Psoas muscle (tissue), 8 donors: ENCODE measurements around the gene FHIP1B. TPM values are rescaled to one million over a fixed set of nuclear protein-coding genes. Genes with fewer than 3 reads are reported as not detected.

Experiments
- ATAC-seq, 4 donors: fragments of 200-7000 bp; cut with Tn5 transposase; one replicate each; pipeline ENCODE4 v1.9.1; 2020; ENCODE audit warnings: moderate library complexity in 3 of 4, mild to moderate bottlenecking in 2 of 4
- DNase-seq, 2 donors: peaks; one replicate each; pipeline ENCODE4 v3.0.0-alpha.2; 2020
- H3K27ac ChIP-seq: fragments of 200-600 bp; one replicate; pipeline ENCODE4 v1.8.0; 2022
- H3K27me3 ChIP-seq, 3 donors: fragments of 200-600 bp in 1 of 3; one replicate each; pipeline versions ENCODE4 v1.6.1 to v1.8.0; 2013 to 2022; ENCODE audit warnings: low read length in 2 of 3, mild to moderate bottlenecking in 2 of 3, moderate library complexity in 1 of 3; ENCODE audit not compliant: insufficient read depth in 3 of 3
- H3K36me3 ChIP-seq, 2 donors: fragments of 200-600 bp in 1 of 2; one replicate each; pipeline versions ENCODE4 v1.6.1 to v1.8.0; 2013 to 2022; ENCODE audit warnings: low read depth in 1 of 2, mild to moderate bottlenecking in 1 of 2, moderate library complexity in 1 of 2; ENCODE audit not compliant: insufficient read depth in 1 of 2
- H3K4me1 ChIP-seq: fragments of 200-600 bp; one replicate; pipeline ENCODE4 v1.8.0; 2022
- H3K4me3 ChIP-seq: fragments of 200-600 bp; one replicate; pipeline ENCODE4 v1.8.0; 2022; ENCODE audit warnings: mild to moderate bottlenecking
- H3K9me3 ChIP-seq: fragments of 200-600 bp; one replicate; pipeline ENCODE4 v1.8.0; 2022
- CTCF ChIP-seq: fragments of 200-600 bp; IDR thresholded peaks from one replicate; pipeline ENCODE4 v1.8.0; 2022; ENCODE audit warnings: antibody characterized with exemption
- WGBS, 3 donors: extraction: QIAGEN DNeasy Blood & Tissue Kit; methylation state at CpG; one replicate each; pipeline versions ENCODE4 v1.1.6 to v1.1.7; 2013; 5-methylcytosine and 5-hydroxymethylcytosine counted together
- intact Hi-C, 2 donors: fragments of 100-400 bp; cut with DNase I; formaldehyde crosslinking; loops; one replicate each; pipeline versions ENCODE4 v1.11.0 to v1.14.2; 2022
- polyA plus RNA-seq, 3 donors: library from polyadenylated mRNA; stranded (reverse); fragments of 200-250 nt; gene quantifications; one replicate each; pipeline ENCODE4 v1.2.3, GENCODE V29; 2013
- total RNA-seq, 4 donors: library from RNA; stranded (reverse); fragmentation: NEBNext Ultra II Directional in 2 of 4; extraction: Animal tissue kit (Norgen Biotek cat#: 25700) in 2 of 4; gene quantifications; one replicate each; pipeline versions ENCODE4 v1.2.1 to v1.2.4, GENCODE V29; 2021 to 2023
- donor health status: healthy with polysubstance abuse.
- donor health status: DM: no; HTN: no; CAD: no; lungs with moderate emphysema.
- donor health status: Bipolar disorder and iron deficiency.
- donor health status: healthy.
- donor health status: DM: yes; HTN: yes; CAD: no.
- donor health status: DM: no; HTN: no; CAD: no.
- donor health status: DM: no; HTN: no; CAD: no.
- donor health status: DM: yes; HTN: yes; CAD: no.

FHIP1B gene
- total and polyA plus RNA-seq, 7 donors: 9.1 to 22.2 (median 16.8) TPM

DNA sequence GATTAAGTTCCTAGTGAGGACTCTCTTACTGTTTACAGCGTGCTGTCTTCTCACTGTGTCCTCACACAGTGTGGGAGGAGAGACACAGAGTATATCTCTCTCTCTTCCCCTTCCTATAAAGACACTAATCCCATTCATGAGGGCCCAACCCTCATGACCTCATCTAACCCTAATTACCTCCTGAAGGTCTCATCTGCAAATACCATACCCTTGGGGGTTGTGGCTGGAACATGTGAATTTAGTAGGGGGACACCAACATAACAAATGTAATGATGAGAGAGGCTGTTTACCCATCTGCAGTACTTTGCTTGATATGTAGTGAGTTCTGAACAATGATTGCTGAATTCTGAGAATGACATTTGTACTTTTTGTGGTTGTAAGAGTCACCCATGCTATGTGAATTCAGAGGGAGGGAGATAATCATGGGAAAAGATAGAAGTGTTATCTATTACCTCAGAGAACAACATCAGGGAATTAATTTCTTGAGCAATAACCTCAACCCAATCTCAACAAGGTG, 40.3 kb downstream of the FHIP1B start:
- 58 to 76% (median 59%) methylated on average over 1 of the region's 1 CpG for WGBS, 3 donors
- Histone ChIP-seq H3K36me3 (no peaks in the 10 kb centered on the region), H3K9me3 (no peaks in the 10 kb centered on the region), H3K4me3 (no peak overlapping the region), H3K27ac (no peak overlapping the region), H3K27me3 (no peaks in the 10 kb centered on the region), H3K4me1 (no peaks in the 10 kb centered on the region)
- no peak for TF ChIP-seq CTCF
- DNase-seq (no peak), ATAC-seq (no peak)
- intact Hi-C loops: no loop called here

DNA sequence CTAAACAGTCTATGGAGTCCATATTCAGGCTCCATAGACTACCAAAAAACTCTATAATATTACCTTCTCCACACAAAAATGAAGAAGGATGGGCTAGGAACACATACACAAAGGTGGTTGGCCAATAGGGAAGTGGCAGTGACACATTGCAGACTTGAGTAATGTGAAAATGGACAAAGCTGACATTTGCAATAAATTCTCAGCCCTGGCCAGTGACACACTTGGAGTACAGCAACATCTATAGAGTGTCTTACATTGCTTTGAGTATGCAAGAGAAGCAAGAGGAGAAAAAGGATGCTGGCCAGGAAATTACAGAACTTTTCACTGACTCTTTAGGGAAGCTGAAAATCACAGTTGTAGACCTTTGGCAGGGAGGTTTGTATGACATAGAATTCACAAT, 42.7 kb downstream of the FHIP1B start:
- no peak for ATAC-seq
- no peak overlapping the region for H3K4me3 ChIP-seq
- H3K9me3 ChIP-seq: no peaks in the 10 kb centered on the region

DNA sequence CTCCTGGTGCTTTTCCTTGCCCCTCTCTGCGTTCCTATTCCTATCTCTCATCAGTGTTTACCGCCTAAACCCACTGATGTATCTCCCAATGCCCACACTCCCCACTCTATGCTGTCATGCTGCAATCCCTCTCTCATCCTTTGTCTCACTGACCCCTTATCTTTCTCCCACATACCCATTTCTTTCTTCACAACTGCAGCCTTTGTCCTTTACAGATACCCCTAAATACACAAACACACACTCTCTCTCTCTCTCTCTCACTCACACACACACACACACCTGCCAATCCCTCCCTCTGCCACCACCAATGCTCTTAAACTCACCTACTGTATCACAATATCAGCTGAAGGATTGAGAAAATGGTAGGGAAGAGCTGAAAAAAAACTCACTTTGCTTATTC, 59.0 kb downstream of the FHIP1B start:
- DNase-seq (no peak), ATAC-seq (no peak)
- Histone ChIP-seq H3K27me3 (peaks cover 0 to 2% (median 0%) of the 10 kb centered on the region in 3 donors), H3K36me3 (no peaks in the 10 kb centered on the region), H3K4me3 (no peak overlapping the region), H3K4me1 (no peaks in the 10 kb centered on the region), H3K9me3 (no peaks in the 10 kb centered on the region), H3K27ac (no peak overlapping the region)
- no peak for TF ChIP-seq CTCF
- intact Hi-C loops: no loop called here
- 57 to 73% (median 70%) methylated on average over 2 of the region's 2 CpGs for WGBS, 3 donors

More for the DNA sequence above, 42.7 kb downstream of the FHIP1B start:
- Histone ChIP-seq H3K4me1 (no peaks in the 10 kb centered on the region), H3K27me3 (no peaks in the 10 kb centered on the region), H3K27ac (no peak overlapping the region), H3K36me3 (no peaks in the 10 kb centered on the region)
- intact Hi-C loops: no loop called here
- TF ChIP-seq CTCF: no peak
- no peak for DNase-seq

- DNase-seq (no peak), ATAC-seq (no peak)
- Histone ChIP-seq H3K4me3 (no peak within 1 kb of the TSS), H3K27me3 (peaks cover 0 to 2% (median 0%) of the 10 kb centered on the region in 3 donors), H3K27ac (no peak within 1 kb of the TSS), H3K4me1 (no peaks in the 10 kb centered on the region), H3K9me3 (peaks cover 10% of the 10 kb centered on the region), H3K36me3 (no peaks in the 10 kb centered on the region)
- intact Hi-C loops: no loop called here
- TF ChIP-seq CTCF: no peak
- WGBS, 3 donors: 81 to 86% (median 86%) methylated on average over 1 of the region's 1 CpG
Measured at GRCh38 chr11:6170226-6170625, 64.2 kb downstream of the FHIP1B start, which contains the start of gene OR52B2. OR52B2 (minus strand) TSS chr11:6170326; CDS start chr11:6170326, 0 bp downstream.

Other genes with a start within 250 kb of the FHIP1B start
- not detected for gene OR52L1, start 247.7 kb downstream of the FHIP1B start, total RNA-seq
- not detected for gene OR52L1, start 247.7 kb downstream of the FHIP1B start, polyA plus RNA-seq
- not detected for gene OR56A4, start 227.7 kb downstream of the FHIP1B start, total RNA-seq
- not detected for gene OR56A4, start 227.7 kb downstream of the FHIP1B start, polyA plus RNA-seq
- not detected for gene OR56A1, start 203.9 kb downstream of the FHIP1B start, total RNA-seq
- gene OR56A1, start 203.9 kb downstream of the FHIP1B start, polyA plus RNA-seq: not detected
- gene OR56B4, start 127.0 kb downstream of the FHIP1B start, total RNA-seq: not detected
- not detected for gene OR56B4, start 127.0 kb downstream of the FHIP1B start, polyA plus RNA-seq
- not detected for gene OR52B2, start 64.3 kb downstream of the FHIP1B start, total RNA-seq
- not detected for gene OR52B2, start 64.3 kb downstream of the FHIP1B start, polyA plus RNA-seq
- not detected for gene OR52W1, start 35.4 kb downstream of the FHIP1B start, total RNA-seq
- gene OR52W1, start 35.4 kb downstream of the FHIP1B start, polyA plus RNA-seq: not detected
- not detected for gene C11orf42, start 29.1 kb downstream of the FHIP1B start, total RNA-seq
- not detected for gene C11orf42, start 29.1 kb downstream of the FHIP1B start, polyA plus RNA-seq
- not detected for gene CNGA4, start 4.5 kb upstream of the FHIP1B start, total RNA-seq
- gene CNGA4, start 4.5 kb upstream of the FHIP1B start, polyA plus RNA-seq: under 1 TPM in 2 of 3 donors, not detected in 1; 0.03 to 0.21 TPM
- not detected for gene CCKBR, start 25.2 kb upstream of the FHIP1B start, total RNA-seq
- gene CCKBR, start 25.2 kb upstream of the FHIP1B start, polyA plus RNA-seq: not detected
- gene CAVIN3, start 85.9 kb upstream of the FHIP1B start, total RNA-seq: 10 to 100 TPM; 14.2 to 25.5 (median 15.4) TPM
- gene CAVIN3, start 85.9 kb upstream of the FHIP1B start, polyA plus RNA-seq: 10 to 100 TPM; 21.5 to 24.7 (median 23.5) TPM
- 10 to 100 TPM; 37.6 to 57.4 (median 39.1) TPM for gene SMPD1, start 155.8 kb upstream of the FHIP1B start, total RNA-seq
- 10 to 100 TPM; 32.7 to 50.9 (median 33.6) TPM for gene SMPD1, start 155.8 kb upstream of the FHIP1B start, polyA plus RNA-seq
- gene APBB1, start 184.5 kb upstream of the FHIP1B start, total RNA-seq: 10 to 100 TPM; 36.5 to 53.9 (median 43.0) TPM
- 10 to 100 TPM; 39.5 to 49.5 (median 42.5) TPM for gene APBB1, start 184.5 kb upstream of the FHIP1B start, polyA plus RNA-seq
- gene HPX, start 206.4 kb upstream of the FHIP1B start, total RNA-seq: under 1 TPM in 3 of 4 donors, not detected in 1; 0.34 to 0.75 (median 0.36) TPM
- gene HPX, start 206.4 kb upstream of the FHIP1B start, polyA plus RNA-seq: under 1 TPM; 0.04 to 0.38 (median 0.16) TPM
- gene TRIM3, start 239.3 kb upstream of the FHIP1B start, total RNA-seq: 10 to 100 TPM in 3 of 4 donors, 1 to 10 TPM in 1; 9.6 to 15.3 (median 12.7) TPM
- 10 to 100 TPM; 11.5 to 12.5 (median 12.2) TPM for gene TRIM3, start 239.3 kb upstream of the FHIP1B start, polyA plus RNA-seq
- 10 to 100 TPM in 3 of 4 donors, 1 to 10 TPM in 1; 8.4 to 25.5 (median 15.5) TPM for gene ARFIP2, start 246.7 kb upstream of the FHIP1B start, total RNA-seq
- 10 to 100 TPM; 19.4 to 31.3 (median 21.0) TPM for gene ARFIP2, start 246.7 kb upstream of the FHIP1B start, polyA plus RNA-seq
- gene TIMM10B, start 246.9 kb upstream of the FHIP1B start, total RNA-seq: 10 to 100 TPM; 12.5 to 25.2 (median 16.1) TPM
- gene TIMM10B, start 246.9 kb upstream of the FHIP1B start, polyA plus RNA-seq: 10 to 100 TPM; 13.1 to 32.8 (median 24.7) TPM